Endothelial cell (in vitro differentiated cells): ENCODE results near the gene RBM41. TPM values are rescaled to one million over a fixed set of nuclear protein-coding genes. Genes with fewer than 3 reads are reported as not detected.
"Not testable (repeated sequence)": the region's sequence is repeated elsewhere in the genome, so short reads cannot be mapped to it uniquely, and the experiment has no call there.

Experiments
- DNase-seq: peaks from one replicate; pipeline ENCODE4 v3.0.0; 2021; ENCODE audit warnings: low spot score
- H3K27ac Mint-ChIP-seq: one replicate; pipeline ENCODE4 v1.8.0; 2021; ENCODE audit warnings: mixed read lengths, inconsistent platforms; ENCODE audit not compliant: unreplicated experiment
- H3K27me3 Mint-ChIP-seq: one replicate; pipeline ENCODE4 v1.8.0; 2021; ENCODE audit warnings: mild to moderate bottlenecking, moderate library complexity, mixed read lengths, inconsistent platforms; ENCODE audit not compliant: unreplicated experiment
- H3K36me3 Mint-ChIP-seq: one replicate; pipeline ENCODE4 v1.8.0; 2021; ENCODE audit warnings: mild to moderate bottlenecking, low read depth, mixed read lengths, inconsistent platforms; ENCODE audit not compliant: unreplicated experiment
- H3K4me1 Mint-ChIP-seq: one replicate; pipeline ENCODE4 v1.8.0; 2021; ENCODE audit warnings: mild to moderate bottlenecking, mixed read lengths, inconsistent platforms; ENCODE audit not compliant: unreplicated experiment
- H3K4me3 Mint-ChIP-seq: one replicate; pipeline ENCODE4 v1.8.0; 2021; ENCODE audit warnings: mild to moderate bottlenecking, mixed read lengths, inconsistent platforms; ENCODE audit not compliant: unreplicated experiment
- H3K9me3 Mint-ChIP-seq: one replicate; pipeline ENCODE4 v1.8.0; 2021; ENCODE audit warnings: mixed read lengths, inconsistent platforms; ENCODE audit not compliant: unreplicated experiment
- CTCF ChIP-seq: fragments of 200-600 bp; sonication (generic); IDR thresholded peaks from one replicate; pipeline ENCODE4 v1.5.0; 2021; ENCODE audit warnings: antibody characterized with exemption; ENCODE audit not compliant: unreplicated experiment
- total RNA-seq: library from RNA; stranded (reverse); fragmentation: NEBNext Ultra II Directional; extraction: Animal tissue kit (Norgen Biotek cat#: 25700); gene quantifications from one replicate; pipeline ENCODE4 v1.2.1, GENCODE V29; 2021; ENCODE audit not compliant: unreplicated experiment

Gene RBM41
- total RNA-seq, 1 donor from 2014 or later, result 19.5 TPM

GRCh38 chrX:107102980-107103379 is 15.6 kb downstream of the RBM41 start:
- Mint-ChIP-seq H3K27ac (no peak overlapping the region), H3K4me1 (peaks cover 8% of the 10 kb centered on the region), H3K9me3 (no peaks in the 10 kb centered on the region), H3K36me3 (no peaks in the 10 kb centered on the region), H3K4me3 (no peak overlapping the region), H3K27me3 (no peaks in the 10 kb centered on the region)
- no peak for DNase-seq
- TF ChIP-seq CTCF, result no peak

GRCh38 chrX:107076158-107076557 is 42.5 kb downstream of the RBM41 start:
- Mint-ChIP-seq H3K4me1 (peaks cover 6% of the 10 kb centered on the region), H3K4me3 (no peak overlapping the region), H3K27ac (no peak overlapping the region), H3K9me3 (no peaks in the 10 kb centered on the region), H3K27me3 (no peaks in the 10 kb centered on the region), H3K36me3 (peaks cover 13% of the 10 kb centered on the region)
- no peak for TF ChIP-seq CTCF
- DNase-seq, result no peak

- H3K36me3 Mint-ChIP-seq, H3K27ac Mint-ChIP-seq, H3K4me3 Mint-ChIP-seq, H3K4me1 Mint-ChIP-seq, H3K27me3 Mint-ChIP-seq, DNase-seq, H3K9me3 Mint-ChIP-seq: not testable (repeated sequence)
Observed at GRCh38 chrX:107057731-107058130, 60.9 kb downstream of the RBM41 start.

GRCh38 chrX:107054978-107055377 is 63.6 kb downstream of the RBM41 start:
- Mint-ChIP-seq H3K36me3 (no peaks in the 10 kb centered on the region), H3K4me1 (no peaks in the 10 kb centered on the region), H3K9me3 (no peaks in the 10 kb centered on the region), H3K27ac (no peak overlapping the region), H3K4me3 (no peak overlapping the region), H3K27me3 (peaks cover 2% of the 10 kb centered on the region)
- TF ChIP-seq CTCF, result no peak
- no peak for DNase-seq

- DNase-seq, result no peak
- no peak for TF ChIP-seq CTCF
- Mint-ChIP-seq H3K9me3 (no peaks in the 10 kb centered on the region), H3K4me3 (no peak overlapping the region), H3K27me3 (peaks cover 2% of the 10 kb centered on the region), H3K27ac (no peak overlapping the region), H3K4me1 (no peaks in the 10 kb centered on the region), H3K36me3 (no peaks in the 10 kb centered on the region)
Observed at GRCh38 chrX:107050195-107050709, 68.4 kb downstream of the RBM41 start.

- TF ChIP-seq CTCF, result no peak
- no peak for DNase-seq
- H3K36me3 Mint-ChIP-seq, result no peaks in the 10 kb centered on the region
- H3K27me3 Mint-ChIP-seq, result peaks cover 3% of the 10 kb centered on the region
- no peaks in the 10 kb centered on the region for H3K9me3 Mint-ChIP-seq
- peaks cover 2% of the 10 kb centered on the region for H3K4me1 Mint-ChIP-seq
- H3K4me3 Mint-ChIP-seq, result no peak overlapping the region
- no peak overlapping the region for H3K27ac Mint-ChIP-seq
Observed at GRCh38 chrX:107047622-107048021, 71.0 kb downstream of the RBM41 start.
